ENCODE data around the gene TKTL1.

GRCh38 chrX:154296731-154297130, 1.1 kb downstream of the TKTL1 start:
- TF ChIP-seq, protein P1, sequence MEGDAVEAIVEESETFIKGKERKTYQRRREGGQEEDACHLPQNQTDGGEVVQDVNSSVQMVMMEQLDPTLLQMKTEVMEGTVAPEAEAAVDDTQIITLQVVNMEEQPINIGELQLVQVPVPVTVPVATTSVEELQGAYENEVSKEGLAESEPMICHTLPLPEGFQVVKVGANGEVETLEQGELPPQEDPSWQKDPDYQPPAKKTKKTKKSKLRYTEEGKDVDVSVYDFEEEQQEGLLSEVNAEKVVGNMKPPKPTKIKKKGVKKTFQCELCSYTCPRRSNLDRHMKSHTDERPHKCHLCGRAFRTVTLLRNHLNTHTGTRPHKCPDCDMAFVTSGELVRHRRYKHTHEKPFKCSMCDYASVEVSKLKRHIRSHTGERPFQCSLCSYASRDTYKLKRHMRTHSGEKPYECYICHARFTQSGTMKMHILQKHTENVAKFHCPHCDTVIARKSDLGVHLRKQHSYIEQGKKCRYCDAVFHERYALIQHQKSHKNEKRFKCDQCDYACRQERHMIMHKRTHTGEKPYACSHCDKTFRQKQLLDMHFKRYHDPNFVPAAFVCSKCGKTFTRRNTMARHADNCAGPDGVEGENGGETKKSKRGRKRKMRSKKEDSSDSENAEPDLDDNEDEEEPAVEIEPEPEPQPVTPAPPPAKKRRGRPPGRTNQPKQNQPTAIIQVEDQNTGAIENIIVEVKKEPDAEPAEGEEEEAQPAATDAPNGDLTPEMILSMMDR (IDR thresholded peaks at IDR 0.05; ENCODE audit: low read depth, low read length) = no peak
- no peak for TF ChIP-seq EZH2phosphoT487 (IDR thresholded peaks at IDR 0.05; ENCODE audit: low read depth)

Data from OCI-LY3 (cell line).